Cortex of kidney (tissue), 1 donor: ENCODE data around the gene RAD51B.
"Not testable (repeated sequence)": the region's sequence is repeated elsewhere in the genome, so short reads cannot be mapped to it uniquely, and the experiment has no call there.

Source experiments
- DNase-seq: peaks from one replicate; lab custom pipeline; 2025; lab: John Stamatoyannopoulos, UW

Gene RAD51B

GRCh38 chr14:67950386-67950785, 130.8 kb downstream of the RAD51B start:
- DNase-seq: no peak

- DNase-seq: no peak
These were observed 132.1 kb downstream of the RAD51B start for GRCh38 chr14:67951529-67952135.

GRCh38 chr14:67952381-67952780, 132.8 kb downstream of the RAD51B start:
- no peak for DNase-seq

- DNase-seq: no peak
These were observed 133.2 kb downstream of the RAD51B start for GRCh38 chr14:67952786-67953185.

- DNase-seq: no peak
These were observed 135.7 kb downstream of the RAD51B start for GRCh38 chr14:67955261-67955660.

GRCh38 chr14:67957946-67958345, 138.4 kb downstream of the RAD51B start:
- DNase-seq: no peak

GRCh38 chr14:67961676-67962075, 142.1 kb downstream of the RAD51B start:
- DNase-seq: no peak

GRCh38 chr14:67962215-67962644, 142.7 kb downstream of the RAD51B start:
- no peak for DNase-seq

GRCh38 chr14:67963545-67963944, 144.0 kb downstream of the RAD51B start:
- no peak for DNase-seq

- DNase-seq: no peak
These were observed 144.6 kb downstream of the RAD51B start for GRCh38 chr14:67963960-67964812.

- DNase-seq: no peak
These were observed 146.1 kb downstream of the RAD51B start for GRCh38 chr14:67965696-67966095.

GRCh38 chr14:67967206-67967605, 147.6 kb downstream of the RAD51B start:
- no peak for DNase-seq

GRCh38 chr14:67967970-67968369, 148.4 kb downstream of the RAD51B start:
- not testable (repeated sequence) for DNase-seq

GRCh38 chr14:67970923-67971322, 151.3 kb downstream of the RAD51B start:
- no peak for DNase-seq

GRCh38 chr14:67971627-67972625, 152.3 kb downstream of the RAD51B start:
- DNase-seq: no peak

GRCh38 chr14:67973436-67973835, 153.9 kb downstream of the RAD51B start:
- no peak for DNase-seq

- DNase-seq: no peak
These were observed 155.9 kb downstream of the RAD51B start for GRCh38 chr14:67975470-67975869.

- DNase-seq: no peak
These were observed 158.0 kb downstream of the RAD51B start for GRCh38 chr14:67977434-67978034.

GRCh38 chr14:67978749-67979148, 159.2 kb downstream of the RAD51B start:
- DNase-seq: no peak

GRCh38 chr14:67982711-67983608, 163.4 kb downstream of the RAD51B start:
- DNase-seq: no peak

GRCh38 chr14:67984274-67984673, 164.7 kb downstream of the RAD51B start:
- DNase-seq: no peak
